Measurements from ENCODE around the gene C12orf43.

The C12orf43 gene

GRCh38 chr12:121036810-121037326, 20.6 kb upstream of the C12orf43 start:
- H3K27me3 ChIP-seq (ENCODE audit: insufficient read depth, poor library complexity, severe bottlenecking): no peaks in the 10 kb centered on the region
- TF ChIP-seq CTCF (IDR thresholded peaks at IDR 0.05; ENCODE audit: insufficient read depth, low read length) (no peak), GABPA (IDR thresholded peaks at IDR 0.05; ENCODE audit: low read depth) (no peak), SPI1 (IDR thresholded peaks at IDR 0.05; ENCODE audit: borderline replicate concordance, low read depth) (no peak), POLR2AphosphoS5 (IDR thresholded peaks at IDR 0.05; ENCODE audit: low read depth) (no peak), REST (IDR thresholded peaks at IDR 0.05; ENCODE audit: insufficient replicate concordance, low read depth) (no peak)
- DNase-seq (ENCODE audit: low read depth in 1 of 2, low spot score in 1 of 2): no peak
- no peak overlapping the region for H3K27ac ChIP-seq (replicated peaks)
- no peak overlapping the region for H3K4me3 ChIP-seq (replicated peaks; ENCODE audit: insufficient read depth, low read length)

GRCh38 chr12:121034616-121035305, 18.5 kb upstream of the C12orf43 start:
- Histone ChIP-seq H3K27ac (replicated peaks) (no peak overlapping the region), H3K4me3 (replicated peaks; ENCODE audit: insufficient read depth, low read length) (no peak overlapping the region), H3K27me3 (ENCODE audit: insufficient read depth, poor library complexity, severe bottlenecking) (no peaks in the 10 kb centered on the region)
- TF ChIP-seq GABPA (IDR thresholded peaks at IDR 0.05; ENCODE audit: low read depth) (no peak), REST (IDR thresholded peaks at IDR 0.05; ENCODE audit: insufficient replicate concordance, low read depth) (no peak), POLR2AphosphoS5 (IDR thresholded peaks at IDR 0.05; ENCODE audit: low read depth) (no peak), CTCF (IDR thresholded peaks at IDR 0.05; ENCODE audit: insufficient read depth, low read length) (no peak), SPI1 (IDR thresholded peaks at IDR 0.05; ENCODE audit: borderline replicate concordance, low read depth) (no peak)
- no peak for DNase-seq (ENCODE audit: low read depth in 1 of 2, low spot score in 1 of 2)

- no peak for DNase-seq (ENCODE audit: low read depth in 1 of 2, low spot score in 1 of 2)
- TF ChIP-seq REST (IDR thresholded peaks at IDR 0.05; ENCODE audit: insufficient replicate concordance, low read depth) (no peak), GABPA (IDR thresholded peaks at IDR 0.05; ENCODE audit: low read depth) (no peak), POLR2AphosphoS5 (IDR thresholded peaks at IDR 0.05; ENCODE audit: low read depth) (no peak), SPI1 (IDR thresholded peaks at IDR 0.05; ENCODE audit: borderline replicate concordance, low read depth) (no peak), CTCF (IDR thresholded peaks at IDR 0.05; ENCODE audit: insufficient read depth, low read length) (no peak)
- H3K27ac ChIP-seq (replicated peaks): no peak overlapping the region
- H3K4me3 ChIP-seq (replicated peaks; ENCODE audit: insufficient read depth, low read length): no peak overlapping the region
- no peaks in the 10 kb centered on the region for H3K27me3 ChIP-seq (ENCODE audit: insufficient read depth, poor library complexity, severe bottlenecking)
Measured at GRCh38 chr12:121033625-121034349, 17.5 kb upstream of the C12orf43 start.

All from HL-60 (cell line).